ENCODE data around the gene PARVA. TPM values are rescaled to one million over a fixed set of nuclear protein-coding genes. Genes with fewer than 3 reads are reported as not detected.

Gene PARVA
- total RNA-seq, 4 donors from 2014 or later: 167 to 245 (median 240) TPM

DNA sequence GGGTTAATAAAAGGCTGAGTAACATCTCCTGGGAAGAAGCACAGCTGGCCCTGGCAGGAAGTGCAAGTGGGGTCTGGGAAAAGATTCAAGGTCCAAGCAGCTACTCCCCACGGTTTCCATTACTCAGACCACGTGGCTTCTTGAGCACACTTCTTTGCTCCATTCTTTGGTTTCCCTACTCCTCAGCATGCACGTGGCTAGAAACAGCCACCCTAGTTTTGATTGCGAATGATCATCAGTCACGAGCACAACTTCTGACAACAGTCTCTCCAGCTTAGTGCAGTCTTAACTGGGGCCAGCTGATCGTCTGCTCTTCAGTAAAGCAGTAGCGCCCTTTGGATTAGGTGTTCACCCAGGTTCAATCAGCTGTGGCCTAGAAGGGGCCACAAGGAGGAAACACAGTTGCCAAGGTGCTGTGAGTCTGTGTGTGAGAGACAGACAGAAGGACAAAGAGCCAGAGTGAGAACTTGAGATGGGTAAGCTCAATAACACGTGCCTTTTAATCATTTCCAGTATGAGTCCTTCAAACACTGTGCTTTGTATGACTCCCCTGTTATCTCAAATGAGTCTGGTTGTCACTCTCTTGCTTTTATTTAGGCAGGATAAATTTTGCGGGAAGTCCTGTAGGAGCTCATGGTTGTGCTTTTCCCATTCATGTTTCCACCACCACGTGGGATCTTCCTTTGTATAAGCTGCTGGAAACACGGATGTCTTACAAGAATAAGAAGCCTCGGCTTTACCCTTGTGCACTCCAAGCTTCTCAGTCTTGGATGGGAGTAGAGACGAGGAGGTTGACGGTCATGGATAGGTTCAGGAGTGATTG lies 901 bp upstream of the PARVA start:
- Histone ChIP-seq H3K4me3 (peak overlapping the region in 1 of 2 donors; percentile 81), H3K27ac (peak overlapping the region; percentile 83 to 99 (median 96)), H3K9me3 (no peaks in the 10 kb centered on the region), H3K4me1 (peaks cover 14 to 59% (median 18%) of the 10 kb centered on the region in 3 donors), H3K36me3 (peaks cover 0 to 8% of the 10 kb centered on the region in 2 donors), H3K27me3 (no peaks in the 10 kb centered on the region)
- WGBS, 2 donors (ENCODE audit: low coverage in 1 of 2): 32 to 38% methylated on average over 7 to 9 of the region's 14 CpGs
- TF ChIP-seq POLR2A (IDR thresholded peaks at IDR 0.05) (no peak), EP300 (IDR thresholded peaks at IDR 0.05) (no peak), POLR2AphosphoS5 (IDR thresholded peaks at IDR 0.05) (peak; percentile 67)
- TF ChIP-seq, protein P1, sequence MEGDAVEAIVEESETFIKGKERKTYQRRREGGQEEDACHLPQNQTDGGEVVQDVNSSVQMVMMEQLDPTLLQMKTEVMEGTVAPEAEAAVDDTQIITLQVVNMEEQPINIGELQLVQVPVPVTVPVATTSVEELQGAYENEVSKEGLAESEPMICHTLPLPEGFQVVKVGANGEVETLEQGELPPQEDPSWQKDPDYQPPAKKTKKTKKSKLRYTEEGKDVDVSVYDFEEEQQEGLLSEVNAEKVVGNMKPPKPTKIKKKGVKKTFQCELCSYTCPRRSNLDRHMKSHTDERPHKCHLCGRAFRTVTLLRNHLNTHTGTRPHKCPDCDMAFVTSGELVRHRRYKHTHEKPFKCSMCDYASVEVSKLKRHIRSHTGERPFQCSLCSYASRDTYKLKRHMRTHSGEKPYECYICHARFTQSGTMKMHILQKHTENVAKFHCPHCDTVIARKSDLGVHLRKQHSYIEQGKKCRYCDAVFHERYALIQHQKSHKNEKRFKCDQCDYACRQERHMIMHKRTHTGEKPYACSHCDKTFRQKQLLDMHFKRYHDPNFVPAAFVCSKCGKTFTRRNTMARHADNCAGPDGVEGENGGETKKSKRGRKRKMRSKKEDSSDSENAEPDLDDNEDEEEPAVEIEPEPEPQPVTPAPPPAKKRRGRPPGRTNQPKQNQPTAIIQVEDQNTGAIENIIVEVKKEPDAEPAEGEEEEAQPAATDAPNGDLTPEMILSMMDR (IDR thresholded peaks at IDR 0.05): no peak
- peak; percentile 54 for ATAC-seq

DNA sequence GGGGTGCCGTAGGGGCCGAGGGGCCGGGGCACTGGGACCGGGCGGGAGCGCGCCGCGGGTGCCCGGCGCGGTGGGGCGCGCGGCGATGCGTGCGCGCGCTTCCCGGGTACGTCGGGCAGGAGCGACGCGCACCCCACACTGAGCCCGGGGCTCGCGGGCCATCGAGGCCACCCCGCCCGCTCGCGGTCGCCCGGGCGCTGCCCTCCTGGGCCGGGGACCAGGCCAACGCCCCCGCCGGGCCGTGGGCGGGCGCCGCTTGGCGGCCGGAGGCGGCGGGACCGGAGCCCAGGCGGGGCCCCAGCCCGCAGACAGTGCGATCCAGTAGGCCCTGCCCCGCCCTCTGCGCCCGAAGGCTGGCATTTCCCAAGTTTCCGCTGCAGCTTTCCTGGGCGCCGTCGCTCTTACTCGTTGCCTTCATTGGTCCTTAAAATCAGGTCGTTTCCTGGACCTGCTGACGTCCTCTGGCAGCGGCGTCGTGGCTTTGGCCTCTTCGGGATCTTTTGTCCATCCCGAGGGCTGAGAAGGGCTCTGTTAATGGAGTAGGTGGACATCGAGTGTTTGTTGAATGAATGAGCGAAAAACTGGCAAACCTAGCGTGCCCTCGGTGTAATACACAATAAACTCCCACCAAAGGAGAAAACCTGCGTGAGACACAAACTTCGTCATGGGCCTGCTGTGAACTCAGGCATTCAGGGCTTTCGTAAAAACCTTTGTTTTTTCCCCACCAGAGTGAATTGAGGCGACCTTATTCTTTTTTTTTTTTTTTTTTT lies 638 bp downstream of the PARVA start:
- peak; percentile 77 for ATAC-seq
- Histone ChIP-seq H3K9me3 (no peaks in the 10 kb centered on the region), H3K27me3 (no peaks in the 10 kb centered on the region), H3K27ac (peak overlapping the region; percentile 83 to 99 (median 96)), H3K36me3 (peaks cover 0 to 10% of the 10 kb centered on the region in 2 donors), H3K4me1 (peaks cover 15 to 74% (median 18%) of the 10 kb centered on the region in 3 donors), H3K4me3 (peak overlapping the region; percentile 45 to 81)
- WGBS, 2 donors (ENCODE audit: low coverage in 1 of 2): 17 to 40% methylated on average over 3 to 7 of the region's 76 CpGs
- peak; percentile 91 for TF ChIP-seq POLR2AphosphoS5 (IDR thresholded peaks at IDR 0.05)
- TF ChIP-seq, protein P1 (IDR thresholded peaks at IDR 0.05): peak in 2 of 4 experiments; percentile 26 to 32
- TF ChIP-seq POLR2A (IDR thresholded peaks at IDR 0.05): peak in 1 of 2 donors; percentile 58
- TF ChIP-seq EP300 (IDR thresholded peaks at IDR 0.05): no peak

DNA sequence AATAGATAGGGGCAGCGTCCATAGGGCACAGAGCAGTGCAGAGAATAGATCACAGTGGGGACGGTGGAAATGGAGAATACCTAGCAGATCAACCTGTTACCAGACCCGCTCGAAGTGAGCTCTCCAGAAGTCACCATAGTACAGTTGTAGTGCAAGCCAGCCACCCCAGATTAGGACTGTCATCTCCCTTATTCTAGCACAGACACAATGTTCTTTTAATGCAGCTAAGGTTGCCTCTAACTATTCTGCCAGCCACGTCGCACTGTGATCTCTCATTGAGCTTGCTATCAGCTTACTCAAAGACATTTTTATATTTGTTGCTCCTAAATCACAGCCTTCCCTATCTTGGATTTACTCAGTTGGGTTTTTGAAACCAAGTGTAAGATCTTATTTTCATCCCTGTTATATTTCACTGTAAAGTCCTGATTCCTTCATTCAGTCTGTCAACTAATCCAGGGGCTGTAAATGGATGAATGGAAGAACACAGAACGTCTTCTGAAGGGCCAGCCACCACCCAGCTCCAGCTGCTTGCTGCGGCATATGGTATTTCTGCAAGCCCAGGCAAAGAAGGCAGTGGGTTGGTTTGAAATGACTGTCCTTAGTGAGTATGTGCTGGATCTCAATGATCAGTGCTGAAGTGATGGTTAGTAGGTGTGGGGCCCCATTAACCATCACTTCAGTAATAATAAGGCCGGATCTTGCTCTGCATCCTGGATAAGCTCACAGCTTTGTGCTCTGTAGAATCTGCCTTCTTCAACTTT lies 3.4 kb downstream of the PARVA start:
- peak overlapping the region; percentile 83 to 99 (median 96) for H3K27ac ChIP-seq
- peaks cover 0 to 10% of the 10 kb centered on the region in 2 donors for H3K36me3 ChIP-seq
- no peaks in the 10 kb centered on the region for H3K27me3 ChIP-seq
- ATAC-seq: no peak
- H3K9me3 ChIP-seq: no peaks in the 10 kb centered on the region
- H3K4me3 ChIP-seq: peak overlapping the region in 1 of 2 donors; percentile 81
- TF ChIP-seq, protein P1 (IDR thresholded peaks at IDR 0.05): no peak
- TF ChIP-seq POLR2AphosphoS5 (IDR thresholded peaks at IDR 0.05) (no peak), POLR2A (IDR thresholded peaks at IDR 0.05) (no peak), EP300 (IDR thresholded peaks at IDR 0.05) (no peak)
- 53 to 83% methylated on average over 6 to 7 of the region's 9 CpGs for WGBS, 2 donors (ENCODE audit: low coverage in 1 of 2)
- H3K4me1 ChIP-seq: peaks cover 20 to 91% (median 30%) of the 10 kb centered on the region in 3 donors

DNA sequence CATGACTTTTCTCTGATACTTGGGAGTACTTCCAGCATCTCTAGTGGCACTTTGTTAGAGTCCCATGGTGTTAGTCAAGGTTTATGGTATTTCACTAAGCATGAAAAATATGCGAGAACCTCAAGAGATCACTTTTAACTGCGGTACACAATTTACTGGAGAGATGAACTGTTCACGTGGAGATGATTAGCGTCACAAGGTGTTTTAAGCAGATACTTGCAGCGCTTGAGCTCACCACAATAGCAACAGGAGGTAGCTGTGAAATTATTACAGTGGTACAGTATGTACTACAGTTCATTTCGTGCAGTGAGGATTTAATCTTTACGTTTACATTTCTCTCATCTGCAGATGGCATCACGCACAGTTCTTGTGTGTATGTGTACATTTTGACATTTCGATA lies 4.5 kb downstream of the PARVA start:
- ATAC-seq: no peak
- no peaks in the 10 kb centered on the region for H3K27me3 ChIP-seq

More for the DNA sequence above, 4.5 kb downstream of the PARVA start:
- peak overlapping the region; percentile 83 to 99 (median 96) for H3K27ac ChIP-seq
- 37 to 62% methylated on average over 5 to 9 of the region's 9 CpGs for WGBS, 2 donors (ENCODE audit: low coverage in 1 of 2)
- H3K4me3 ChIP-seq: no peak overlapping the region
- peaks cover 0 to 10% of the 10 kb centered on the region in 2 donors for H3K36me3 ChIP-seq
- TF ChIP-seq POLR2AphosphoS5 (IDR thresholded peaks at IDR 0.05) (peak; percentile 25), EP300 (IDR thresholded peaks at IDR 0.05) (peak; percentile 64), POLR2A (IDR thresholded peaks at IDR 0.05) (no peak)
- TF ChIP-seq, protein P1 (IDR thresholded peaks at IDR 0.05): no peak
- peaks cover 19 to 91% (median 34%) of the 10 kb centered on the region in 3 donors for H3K4me1 ChIP-seq
- no peaks in the 10 kb centered on the region for H3K9me3 ChIP-seq

All from gastroesophageal sphincter (tissue), 4 donors.